Measurements from ENCODE around the gene TTLL10.

DNA sequence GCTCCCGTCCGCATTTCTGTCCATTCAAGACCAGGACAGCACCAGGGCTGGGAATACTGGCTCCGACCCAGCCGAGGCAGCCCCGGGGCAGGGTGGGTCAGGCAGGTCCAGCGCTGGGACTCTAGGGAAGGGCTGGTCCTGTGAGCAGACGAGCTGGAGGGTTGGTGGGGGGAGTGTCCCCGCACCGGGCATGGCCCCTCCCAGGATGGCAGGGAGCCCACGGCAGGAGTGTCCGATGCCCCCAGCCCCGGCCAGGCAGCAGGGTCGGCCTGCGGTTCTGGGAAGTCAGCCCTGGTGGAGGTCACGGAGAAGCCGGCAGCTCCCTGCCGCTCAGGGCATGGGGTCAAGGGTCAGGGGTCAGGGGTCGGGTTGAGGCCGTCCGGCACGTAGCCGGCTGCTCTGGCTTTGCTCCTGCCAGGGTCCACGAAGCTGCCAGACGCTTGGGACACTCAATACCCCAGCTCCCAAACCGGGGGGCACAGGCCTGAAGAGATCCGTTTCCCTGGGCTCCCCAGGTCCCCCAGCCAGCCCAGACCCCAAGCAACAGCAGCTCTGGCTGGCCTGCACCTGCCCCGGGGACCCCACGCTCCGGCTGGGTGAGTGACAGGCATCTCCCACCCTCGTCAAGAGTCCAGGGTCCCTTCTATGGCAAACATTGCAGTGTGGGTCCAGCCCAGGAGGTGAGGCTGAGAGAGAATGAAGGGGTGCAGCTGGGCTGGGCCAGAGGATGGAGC lies 66.1 kb downstream of the TTLL10 start:
- no peak for TF ChIP-seq TARDBP (IDR thresholded peaks at IDR 0.05)
- no peak for TF ChIP-seq FOXM1 (IDR thresholded peaks at IDR 0.05; ENCODE audit: borderline replicate concordance)
- TF ChIP-seq ZNF384 (IDR thresholded peaks at IDR 0.05) = no peak
- no peak for TF ChIP-seq ELF4 (IDR thresholded peaks at IDR 0.05)

Measured in HEK293T (cell line).